Astrocyte of the cerebellum (primary cell): ENCODE measurements around the gene RAD51B.

Experiments used
- DNase-seq: peaks from one replicate; pipeline ENCODE4 v3.0.0-alpha.2; 2011; ENCODE audit warnings: low read depth
- H3K4me3 ChIP-seq: 2 replicates; pipeline ENCODE4 v1.5.1; 2011; ENCODE audit warnings: mild to moderate bottlenecking, low read depth, low read length, moderate library complexity
- in situ Hi-C: cut with HindIII; loops from 2 replicates; pipeline ENCODE4 v1.10.0; 2017; ENCODE audit warnings: low sequenced_read_pairs
- TF ChIP-seq, protein P1 (sequence below): IDR thresholded peaks from 2 replicates; pipeline ENCODE4 v1.5.1; 2012; ENCODE audit warnings: low read length, low read depth, moderate library complexity, mild to moderate bottlenecking; ENCODE audit errors: missing control alignments

Gene RAD51B

DNA sequence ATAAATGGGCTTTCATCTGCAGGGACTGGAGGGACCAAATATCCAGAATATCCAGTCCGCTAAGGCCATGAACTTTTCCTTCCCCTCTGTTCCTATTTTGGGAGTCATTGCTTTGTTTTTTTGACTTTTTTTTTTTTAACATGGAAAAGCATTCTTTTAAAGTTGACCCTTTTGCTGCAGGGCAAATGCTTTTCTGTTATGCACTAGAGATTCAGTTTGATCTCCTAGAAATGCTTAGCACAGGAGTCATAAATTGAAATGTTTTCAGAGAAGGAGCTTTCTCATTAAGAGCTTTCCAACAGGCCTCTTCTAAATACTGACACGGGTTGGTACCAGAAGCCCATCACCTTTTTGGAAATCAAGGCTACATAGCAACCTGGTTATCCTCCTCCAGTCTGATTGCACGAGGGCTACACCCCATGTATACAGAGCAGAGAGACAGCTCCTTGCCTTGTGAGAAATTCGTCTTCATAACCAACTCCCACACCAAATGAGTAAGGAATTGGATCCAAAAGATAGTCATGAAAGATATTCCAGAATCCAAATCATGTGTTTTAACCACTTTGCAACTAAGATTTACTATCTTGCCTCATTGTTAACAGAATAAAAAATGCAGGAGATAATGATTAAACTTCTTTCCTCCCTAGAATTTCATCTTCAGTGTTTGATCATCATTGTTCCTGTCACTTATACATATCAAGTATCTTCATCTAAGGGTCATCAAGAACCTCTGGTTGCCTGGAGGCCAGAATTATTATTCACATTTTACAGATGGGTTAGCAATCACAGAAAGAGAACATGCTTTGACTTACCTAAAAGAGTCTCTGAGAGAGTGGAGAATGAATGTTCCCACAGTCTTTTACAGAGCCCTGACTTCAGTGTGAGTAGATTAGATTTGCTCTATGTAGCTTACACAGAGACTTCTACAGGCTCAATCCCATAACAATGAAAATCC lies 583.9 kb downstream of the RAD51B start:
- in situ Hi-C loops: no loop called here
- TF ChIP-seq, protein P1, sequence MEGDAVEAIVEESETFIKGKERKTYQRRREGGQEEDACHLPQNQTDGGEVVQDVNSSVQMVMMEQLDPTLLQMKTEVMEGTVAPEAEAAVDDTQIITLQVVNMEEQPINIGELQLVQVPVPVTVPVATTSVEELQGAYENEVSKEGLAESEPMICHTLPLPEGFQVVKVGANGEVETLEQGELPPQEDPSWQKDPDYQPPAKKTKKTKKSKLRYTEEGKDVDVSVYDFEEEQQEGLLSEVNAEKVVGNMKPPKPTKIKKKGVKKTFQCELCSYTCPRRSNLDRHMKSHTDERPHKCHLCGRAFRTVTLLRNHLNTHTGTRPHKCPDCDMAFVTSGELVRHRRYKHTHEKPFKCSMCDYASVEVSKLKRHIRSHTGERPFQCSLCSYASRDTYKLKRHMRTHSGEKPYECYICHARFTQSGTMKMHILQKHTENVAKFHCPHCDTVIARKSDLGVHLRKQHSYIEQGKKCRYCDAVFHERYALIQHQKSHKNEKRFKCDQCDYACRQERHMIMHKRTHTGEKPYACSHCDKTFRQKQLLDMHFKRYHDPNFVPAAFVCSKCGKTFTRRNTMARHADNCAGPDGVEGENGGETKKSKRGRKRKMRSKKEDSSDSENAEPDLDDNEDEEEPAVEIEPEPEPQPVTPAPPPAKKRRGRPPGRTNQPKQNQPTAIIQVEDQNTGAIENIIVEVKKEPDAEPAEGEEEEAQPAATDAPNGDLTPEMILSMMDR: no peak
- DNase-seq: no peak
- H3K4me3 ChIP-seq: no peak overlapping the region

DNA sequence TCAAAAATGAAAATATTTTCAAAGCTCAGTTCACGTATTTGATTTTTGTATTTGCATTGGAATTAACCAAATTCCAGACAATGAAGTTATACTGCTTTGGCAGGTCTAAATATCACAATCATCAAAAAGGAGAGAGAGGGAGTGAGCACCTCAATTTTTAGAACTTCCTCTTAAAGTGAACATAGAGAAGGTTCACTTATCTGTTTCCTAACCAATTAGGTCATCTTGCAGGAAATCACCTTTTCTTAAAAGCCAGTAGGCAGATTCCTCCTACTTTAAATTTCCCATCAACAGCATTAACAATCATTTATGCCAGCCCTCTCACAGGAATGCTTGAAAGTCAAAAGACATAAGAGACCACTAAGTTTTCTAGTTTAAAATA lies 584.6 kb downstream of the RAD51B start:
- no peak for DNase-seq
- TF ChIP-seq, protein P1: no peak
- no peak overlapping the region for H3K4me3 ChIP-seq
- in situ Hi-C loops: no loop called here

- no peak for DNase-seq
- TF ChIP-seq, protein P1: no peak
- no peak overlapping the region for H3K4me3 ChIP-seq
- in situ Hi-C loops: no loop called here
Measured at GRCh38 chr14:68404652-68405183, 585.1 kb downstream of the RAD51B start.

DNA sequence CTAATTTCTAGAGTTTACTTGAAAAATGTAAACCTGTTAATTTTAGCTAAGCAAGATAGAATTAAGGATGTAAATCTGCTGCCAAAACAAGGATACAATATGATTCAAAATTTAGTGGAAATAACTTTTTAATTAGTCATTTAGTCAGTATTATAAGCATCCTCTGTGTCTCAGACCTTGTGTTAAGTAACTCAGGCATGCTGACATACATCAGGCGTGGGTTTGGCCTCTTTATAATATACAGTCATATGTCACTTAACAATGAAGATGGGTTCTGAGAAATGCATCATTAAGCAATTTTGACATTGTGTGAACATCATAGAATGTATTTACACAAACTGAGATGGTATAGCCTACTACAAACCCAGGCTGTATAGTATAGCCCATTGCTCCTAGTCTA lies 586.4 kb downstream of the RAD51B start:
- DNase-seq: no peak
- TF ChIP-seq, protein P1: no peak
- no peak overlapping the region for H3K4me3 ChIP-seq
- in situ Hi-C loops: no loop called here

GRCh38 chr14:68407285-68407684 lies 587.7 kb downstream of the RAD51B start:
- no peak for DNase-seq
- no peak overlapping the region for H3K4me3 ChIP-seq
- TF ChIP-seq, protein P1: no peak
- in situ Hi-C loops: no loop called here

DNA sequence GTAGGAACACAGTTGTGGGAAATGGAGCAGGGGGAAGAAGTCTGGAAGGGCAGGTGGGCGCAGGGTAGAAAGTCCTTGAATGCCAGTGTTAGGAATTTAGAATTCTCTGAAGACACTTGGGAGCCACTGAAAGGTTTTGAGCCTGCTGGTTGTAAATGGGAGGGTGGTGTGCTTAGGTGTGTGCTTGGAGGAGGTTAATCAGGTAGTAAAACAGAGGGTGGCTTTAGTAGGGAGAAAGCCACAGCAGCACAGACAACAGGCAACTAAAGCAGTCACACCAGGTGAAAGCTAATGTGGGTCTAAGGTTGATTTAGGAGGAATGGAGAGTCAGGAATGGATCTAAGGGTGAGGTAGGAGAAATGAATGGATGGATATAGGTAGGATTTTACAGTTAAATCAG lies 588.2 kb downstream of the RAD51B start:
- TF ChIP-seq, protein P1: no peak
- in situ Hi-C loops: no loop called here
- DNase-seq: no peak
- H3K4me3 ChIP-seq: no peak overlapping the region
